Suprapubic skin (tissue), 4 donors: Measurements from ENCODE around the gene ZDHHC11. TPM values are rescaled to one million over a fixed set of nuclear protein-coding genes. Genes with fewer than 3 reads are reported as not detected.

ENCODE experiments used
- DNase-seq, 2 donors: peaks; one replicate each; pipeline ENCODE4 v3.0.0-alpha.2; 2019; ENCODE audit warnings: low spot score in 2 of 2
- H3K27ac ChIP-seq: fragments of 200-600 bp; sonication (generic); one replicate; pipeline ENCODE4 v1.5.1; 2019
- H3K27me3 ChIP-seq: fragments of 200-600 bp; sonication (generic); one replicate; pipeline ENCODE4 v1.5.1; 2019
- H3K36me3 ChIP-seq: fragments of 200-600 bp; sonication (generic); one replicate; pipeline ENCODE4 v1.5.1; 2019
- H3K4me1 ChIP-seq: fragments of 200-600 bp; sonication (generic); one replicate; pipeline ENCODE4 v1.5.1; 2019
- H3K4me3 ChIP-seq: fragments of 200-600 bp; sonication (generic); one replicate; pipeline ENCODE4 v1.5.1; 2019; ENCODE audit warnings: mild to moderate bottlenecking
- H3K9me3 ChIP-seq: fragments of 200-600 bp; sonication (generic); one replicate; pipeline ENCODE4 v1.5.1; 2019
- EP300 ChIP-seq: sonication (generic); formaldehyde crosslinking; IDR thresholded peaks from one replicate; pipeline ENCODE4 v1.6.1; 2017; ENCODE audit warnings: antibody characterized with exemption
- POLR2A ChIP-seq, 2 donors: fragments of 450-650 bp; IDR thresholded peaks; one replicate each; pipeline ENCODE4 v1.6.1; 2017; ENCODE audit warnings: antibody characterized with exemption in 2 of 2, mild to moderate bottlenecking in 2 of 2, moderate library complexity in 2 of 2
- POLR2AphosphoS5 ChIP-seq, 3 donors: sonication (generic); formaldehyde crosslinking; IDR thresholded peaks; one replicate each; pipeline ENCODE4 v1.6.1; 2017; ENCODE audit warnings: antibody characterized with exemption in 3 of 3
- WGBS: methylation state at CpG from one replicate; pipeline ENCODE4 v1.1.5; 2018; 5-methylcytosine and 5-hydroxymethylcytosine counted together
- total RNA-seq, 4 donors: library from RNA; depleted of rRNA; stranded (reverse); fragments of >200 nt; gene quantifications; one replicate each; pipeline ENCODE4 v1.1.0, GENCODE V29; 2016
- TF ChIP-seq, protein P1 (sequence below), 2 donors: fragments of 200-600 bp in 1 of 2; fragments of 450-650 bp in 1 of 2; sonication (generic) in 1 of 2; IDR thresholded peaks; one replicate each; pipeline ENCODE4 v1.5.1; 2016 to 2019; ENCODE audit warnings: antibody characterized with exemption in 2 of 2, mild to moderate bottlenecking in 1 of 2, moderate library complexity in 1 of 2

Gene ZDHHC11, protein sequence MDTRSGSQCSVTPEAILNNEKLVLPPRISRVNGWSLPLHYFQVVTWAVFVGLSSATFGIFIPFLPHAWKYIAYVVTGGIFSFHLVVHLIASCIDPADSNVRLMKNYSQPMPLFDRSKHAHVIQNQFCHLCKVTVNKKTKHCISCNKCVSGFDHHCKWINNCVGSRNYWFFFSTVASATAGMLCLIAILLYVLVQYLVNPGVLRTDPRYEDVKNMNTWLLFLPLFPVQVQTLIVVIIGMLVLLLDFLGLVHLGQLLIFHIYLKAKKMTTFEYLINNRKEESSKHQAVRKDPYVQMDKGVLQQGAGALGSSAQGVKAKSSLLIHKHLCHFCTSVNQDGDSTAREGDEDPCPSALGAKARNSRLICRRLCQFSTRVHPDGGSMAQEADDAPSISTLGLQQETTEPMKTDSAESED
- 10 to 100 TPM in 2 of 4 donors, 1 to 10 TPM in 2; 7.5 to 81.5 (median 22.6) TPM for total RNA-seq

- TF ChIP-seq POLR2AphosphoS5 (IDR thresholded peaks at IDR 0.05) (no peak), POLR2A (IDR thresholded peaks at IDR 0.05) (no peak), EP300 (no peak)
- TF ChIP-seq, protein P1, sequence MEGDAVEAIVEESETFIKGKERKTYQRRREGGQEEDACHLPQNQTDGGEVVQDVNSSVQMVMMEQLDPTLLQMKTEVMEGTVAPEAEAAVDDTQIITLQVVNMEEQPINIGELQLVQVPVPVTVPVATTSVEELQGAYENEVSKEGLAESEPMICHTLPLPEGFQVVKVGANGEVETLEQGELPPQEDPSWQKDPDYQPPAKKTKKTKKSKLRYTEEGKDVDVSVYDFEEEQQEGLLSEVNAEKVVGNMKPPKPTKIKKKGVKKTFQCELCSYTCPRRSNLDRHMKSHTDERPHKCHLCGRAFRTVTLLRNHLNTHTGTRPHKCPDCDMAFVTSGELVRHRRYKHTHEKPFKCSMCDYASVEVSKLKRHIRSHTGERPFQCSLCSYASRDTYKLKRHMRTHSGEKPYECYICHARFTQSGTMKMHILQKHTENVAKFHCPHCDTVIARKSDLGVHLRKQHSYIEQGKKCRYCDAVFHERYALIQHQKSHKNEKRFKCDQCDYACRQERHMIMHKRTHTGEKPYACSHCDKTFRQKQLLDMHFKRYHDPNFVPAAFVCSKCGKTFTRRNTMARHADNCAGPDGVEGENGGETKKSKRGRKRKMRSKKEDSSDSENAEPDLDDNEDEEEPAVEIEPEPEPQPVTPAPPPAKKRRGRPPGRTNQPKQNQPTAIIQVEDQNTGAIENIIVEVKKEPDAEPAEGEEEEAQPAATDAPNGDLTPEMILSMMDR (IDR thresholded peaks at IDR 0.05), result no peak
- WGBS, result 43% methylated on average over 11 of the region's 27 CpGs
- peak; percentile 56 to 79 for DNase-seq
- peaks cover 20% of the 10 kb centered on the region for H3K4me1 ChIP-seq
- H3K4me3 ChIP-seq, result peak within 1 kb of the TSS; percentile 27
- H3K9me3 ChIP-seq, result no peaks in the 10 kb centered on the region
- H3K27ac ChIP-seq, result no peak within 1 kb of the TSS
- no peaks in the 10 kb centered on the region for H3K36me3 ChIP-seq
- peaks cover 49% of the 10 kb centered on the region for H3K27me3 ChIP-seq
Measured at GRCh38 chr5:850511-851006, at the start of gene ZDHHC11. TSS of gene ZDHHC11 (minus strand) at chr5:850986. CDS start at chr5:850602, 384 bp downstream.

GRCh38 chr5:893711-894110 is 42.9 kb upstream of the ZDHHC11 start:
- peaks cover 20% of the 10 kb centered on the region for H3K36me3 ChIP-seq
- no peak overlapping the region for H3K27ac ChIP-seq
- no peaks in the 10 kb centered on the region for H3K9me3 ChIP-seq
- TF ChIP-seq POLR2AphosphoS5 (IDR thresholded peaks at IDR 0.05), result no peak
- no peak for TF ChIP-seq POLR2A (IDR thresholded peaks at IDR 0.05)
- TF ChIP-seq EP300, result no peak
- TF ChIP-seq, protein P1 (IDR thresholded peaks at IDR 0.05), result no peak
- no peaks in the 10 kb centered on the region for H3K27me3 ChIP-seq
- peaks cover 19% of the 10 kb centered on the region for H3K4me1 ChIP-seq
- peak in 1 of 2 donors; percentile 61 for DNase-seq
- 84% methylated on average over 9 of the region's 9 CpGs for WGBS
- no peak overlapping the region for H3K4me3 ChIP-seq

DNA sequence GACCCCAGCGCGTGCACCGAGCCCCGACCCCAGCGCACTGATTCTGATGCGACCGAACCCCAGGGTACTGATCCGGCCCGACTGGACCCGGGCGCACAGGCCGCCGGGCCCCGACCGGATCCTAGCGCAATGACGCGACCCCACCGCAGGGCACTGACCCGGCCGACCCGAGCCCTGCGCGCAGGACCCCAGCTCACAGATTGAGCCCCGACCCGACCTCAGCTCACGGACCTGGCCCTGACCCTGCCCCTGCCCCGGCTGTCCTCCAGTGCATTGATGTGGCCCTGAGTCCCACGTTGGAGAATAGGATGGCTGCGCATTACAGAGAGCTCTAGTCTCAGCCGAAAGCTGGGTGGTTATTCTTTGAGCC is 42.3 kb upstream of the ZDHHC11 start:
- Histone ChIP-seq H3K27ac (no peak overlapping the region), H3K4me3 (peak overlapping the region; percentile 89), H3K36me3 (peaks cover 26% of the 10 kb centered on the region), H3K4me1 (peaks cover 19% of the 10 kb centered on the region), H3K9me3 (no peaks in the 10 kb centered on the region), H3K27me3 (no peaks in the 10 kb centered on the region)
- no CpG with 5 or more reads among the region's 31 CpGs for WGBS
- DNase-seq, result no peak
- no peak for TF ChIP-seq POLR2A (IDR thresholded peaks at IDR 0.05)
- TF ChIP-seq POLR2AphosphoS5 (IDR thresholded peaks at IDR 0.05), result no peak
- TF ChIP-seq EP300, result no peak
- TF ChIP-seq, protein P1 (IDR thresholded peaks at IDR 0.05), result no peak

DNA sequence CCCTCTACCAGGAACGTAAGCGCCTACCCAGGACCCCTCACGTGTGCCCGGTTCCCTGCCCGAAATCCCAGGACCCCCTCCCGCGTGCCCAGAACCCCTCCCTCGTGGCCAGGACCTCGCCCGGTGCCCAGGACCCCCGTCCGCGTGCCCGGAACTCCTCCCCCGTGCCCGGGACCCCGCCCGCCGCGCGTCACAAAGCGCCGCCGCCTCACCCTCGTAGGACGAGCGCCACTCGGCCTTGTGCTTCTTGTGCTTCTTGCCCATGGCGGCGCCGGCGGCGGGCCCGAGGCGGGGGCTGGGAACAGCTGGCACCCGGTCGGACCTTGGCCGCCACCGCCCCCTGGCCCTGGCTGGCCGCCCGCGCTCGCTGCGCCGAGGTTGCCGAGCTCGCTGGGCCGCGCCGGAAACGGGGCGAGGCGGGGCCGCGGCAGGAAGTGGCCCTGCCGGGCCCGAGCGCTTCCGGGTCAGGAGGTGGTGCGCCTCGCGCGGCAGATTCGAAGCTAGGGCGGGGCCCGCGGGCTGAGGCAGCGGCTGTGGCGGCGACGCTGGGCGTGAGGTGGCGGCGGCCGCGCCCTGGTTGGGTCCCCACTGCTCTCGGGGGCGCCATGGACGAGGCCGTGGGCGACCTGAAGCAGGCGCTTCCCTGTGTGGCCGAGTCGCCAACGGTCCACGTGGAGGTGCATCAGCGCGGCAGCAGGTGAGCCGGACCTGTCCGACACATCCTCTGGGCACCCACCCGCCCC is 41.8 kb upstream of the ZDHHC11 start, which contains the start of the genes BRD9 and TRIP13:
Gene BRD9, minus strand, starts transcription at position 408 of the 743 bp plus-strand sequence. Its CDS starts 144 bp downstream, at position 264.
Gene TRIP13, plus strand, starts transcription at position 491 of the 743 bp plus-strand sequence. Its CDS starts 115 bp downstream, at position 606.
- DNase-seq, result peak in 1 of 2 donors; percentile 87
- H3K4me1 ChIP-seq, result peaks cover 19% of the 10 kb centered on the region
- H3K4me3 ChIP-seq, result peak within 1 kb of the TSS; percentile 89
- H3K36me3 ChIP-seq, result peaks cover 31% of the 10 kb centered on the region
- WGBS, result 2% methylated on average over 21 of the region's 91 CpGs
- no peaks in the 10 kb centered on the region for H3K9me3 ChIP-seq
- H3K27ac ChIP-seq, result peak within 1 kb of the TSS; percentile 86
- H3K27me3 ChIP-seq, result no peaks in the 10 kb centered on the region
- peak in 1 of 2 donors; percentile 53 for TF ChIP-seq POLR2A (IDR thresholded peaks at IDR 0.05)
- TF ChIP-seq, protein P1 (IDR thresholded peaks at IDR 0.05), result no peak
- TF ChIP-seq EP300, result no peak
- TF ChIP-seq POLR2AphosphoS5 (IDR thresholded peaks at IDR 0.05), result peak in 1 of 3 donors; percentile 77
